Measurements from ENCODE around the gene KRTAP24-1. TPM values are rescaled to one million over a fixed set of nuclear protein-coding genes. Genes with fewer than 3 reads are reported as not detected.

Gene KRTAP24-1
- total RNA-seq, 1 donor from 2014 or later = not detected

GRCh38 chr21:30251781-30252180 is 31.0 kb downstream of the KRTAP24-1 start:
- H3K4me3 Mint-ChIP-seq (ENCODE audit: unreplicated experiment) = no peak overlapping the region
- H3K4me1 Mint-ChIP-seq (ENCODE audit: low read depth) = no peaks in the 10 kb centered on the region
- H3K27me3 Mint-ChIP-seq (ENCODE audit: low read depth) = peaks cover 5% of the 10 kb centered on the region
- DNase-seq (ENCODE audit: low spot score) = no peak
- no peak for TF ChIP-seq CTCF (IDR thresholded peaks at IDR 0.05)
- peaks cover 4% of the 10 kb centered on the region for H3K9me3 Mint-ChIP-seq (ENCODE audit: low read depth)
- H3K36me3 Mint-ChIP-seq (ENCODE audit: low read depth) = no peaks in the 10 kb centered on the region
- no peak overlapping the region for H3K27ac Mint-ChIP-seq (ENCODE audit: unreplicated experiment)

DNA sequence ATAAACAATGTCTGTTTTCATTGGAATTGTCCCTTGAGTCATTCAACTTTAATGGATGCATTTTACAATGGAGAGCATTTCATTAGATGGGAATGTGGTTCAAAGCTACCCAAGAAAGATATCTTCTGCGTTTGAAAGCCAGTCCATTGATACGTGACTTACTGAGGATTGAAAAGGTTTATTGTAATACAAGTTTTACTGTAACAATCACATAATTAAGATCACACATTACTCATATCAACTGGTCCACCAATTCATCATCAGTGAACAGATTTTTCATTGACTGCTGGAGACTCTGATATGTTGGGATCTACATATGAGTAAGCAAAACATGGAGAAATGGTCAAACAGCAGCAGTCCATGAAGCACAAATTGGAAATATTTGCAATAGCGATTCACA is 32.8 kb downstream of the KRTAP24-1 start:
- H3K27ac Mint-ChIP-seq (ENCODE audit: unreplicated experiment) = no peak overlapping the region
- no peaks in the 10 kb centered on the region for H3K4me1 Mint-ChIP-seq (ENCODE audit: low read depth)
- TF ChIP-seq CTCF (IDR thresholded peaks at IDR 0.05) = no peak
- peaks cover 4% of the 10 kb centered on the region for H3K9me3 Mint-ChIP-seq (ENCODE audit: low read depth)
- H3K27me3 Mint-ChIP-seq (ENCODE audit: low read depth) = peaks cover 7% of the 10 kb centered on the region
- no peak overlapping the region for H3K4me3 Mint-ChIP-seq (ENCODE audit: unreplicated experiment)
- DNase-seq (ENCODE audit: low spot score) = no peak
- no peaks in the 10 kb centered on the region for H3K36me3 Mint-ChIP-seq (ENCODE audit: low read depth)

DNA sequence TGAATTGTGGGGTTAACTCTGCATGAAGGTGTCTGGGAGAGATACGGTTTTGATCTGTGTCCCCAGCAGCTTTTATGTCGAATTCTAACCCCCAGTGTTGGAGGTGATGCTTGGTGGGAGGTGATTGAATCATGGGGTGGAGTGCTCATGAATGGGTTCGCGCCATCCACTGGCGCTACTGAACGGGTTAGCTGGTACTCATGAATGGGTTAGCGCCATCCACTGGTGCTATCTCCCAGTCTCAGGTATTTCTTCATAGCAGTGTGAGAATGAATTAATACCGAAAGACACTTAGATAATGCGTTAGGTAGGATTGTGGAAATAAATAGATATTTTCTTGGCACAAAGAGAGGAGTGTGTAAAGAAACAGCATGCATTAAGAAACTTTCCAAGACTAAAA is 33.9 kb downstream of the KRTAP24-1 start:
- DNase-seq (ENCODE audit: low spot score) = no peak
- Mint-ChIP-seq H3K27me3 (ENCODE audit: low read depth) (peaks cover 11% of the 10 kb centered on the region), H3K4me1 (ENCODE audit: low read depth) (no peaks in the 10 kb centered on the region), H3K9me3 (ENCODE audit: low read depth) (peaks cover 4% of the 10 kb centered on the region), H3K36me3 (ENCODE audit: low read depth) (no peaks in the 10 kb centered on the region), H3K27ac (ENCODE audit: unreplicated experiment) (no peak overlapping the region), H3K4me3 (ENCODE audit: unreplicated experiment) (no peak overlapping the region)
- TF ChIP-seq CTCF (IDR thresholded peaks at IDR 0.05) = no peak

GRCh38 chr21:30245061-30245460 is 37.7 kb downstream of the KRTAP24-1 start:
- Mint-ChIP-seq H3K4me1 (ENCODE audit: low read depth) (no peaks in the 10 kb centered on the region), H3K27ac (ENCODE audit: unreplicated experiment) (no peak overlapping the region), H3K27me3 (ENCODE audit: low read depth) (peaks cover 11% of the 10 kb centered on the region), H3K36me3 (ENCODE audit: low read depth) (no peaks in the 10 kb centered on the region), H3K9me3 (ENCODE audit: low read depth) (no peaks in the 10 kb centered on the region), H3K4me3 (ENCODE audit: unreplicated experiment) (no peak overlapping the region)
- no peak for DNase-seq (ENCODE audit: low spot score)
- TF ChIP-seq CTCF (IDR thresholded peaks at IDR 0.05) = no peak

DNA sequence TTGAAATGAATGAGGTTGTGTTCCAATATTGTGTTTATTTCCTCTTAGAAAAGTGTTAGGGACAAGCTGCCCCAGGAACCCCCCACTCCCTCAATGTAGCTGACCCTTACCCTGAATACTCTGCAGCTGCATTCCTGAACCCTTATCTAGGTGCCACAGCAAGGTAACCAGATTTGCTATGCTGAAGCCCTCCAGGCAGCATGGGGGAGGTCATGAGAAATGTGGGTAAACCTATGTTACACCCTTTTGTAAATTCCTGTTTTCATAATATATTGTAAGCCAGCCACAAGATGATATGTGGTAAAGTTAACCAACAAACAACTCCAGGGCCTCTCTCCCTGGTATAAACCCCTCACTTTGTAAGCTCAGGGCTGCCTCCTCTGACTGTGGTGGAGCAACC is 39.1 kb downstream of the KRTAP24-1 start:
- H3K4me1 Mint-ChIP-seq (ENCODE audit: low read depth) = no peaks in the 10 kb centered on the region
- H3K9me3 Mint-ChIP-seq (ENCODE audit: low read depth) = no peaks in the 10 kb centered on the region
- peaks cover 6% of the 10 kb centered on the region for H3K27me3 Mint-ChIP-seq (ENCODE audit: low read depth)
- no peak overlapping the region for H3K4me3 Mint-ChIP-seq (ENCODE audit: unreplicated experiment)
- DNase-seq (ENCODE audit: low spot score) = no peak
- no peak overlapping the region for H3K27ac Mint-ChIP-seq (ENCODE audit: unreplicated experiment)
- H3K36me3 Mint-ChIP-seq (ENCODE audit: low read depth) = no peaks in the 10 kb centered on the region
- TF ChIP-seq CTCF (IDR thresholded peaks at IDR 0.05) = no peak
